ENCODE data around the gene SH2D7. TPM values are rescaled to one million over a fixed set of nuclear protein-coding genes. Genes with fewer than 3 reads are reported as not detected.
A peak's percentile ranks its signal among the peaks of the same experiment; 100 is the strongest.

SH2D7 gene
- total RNA-seq, 1 experiment from 2014 or later: not detected

DNA sequence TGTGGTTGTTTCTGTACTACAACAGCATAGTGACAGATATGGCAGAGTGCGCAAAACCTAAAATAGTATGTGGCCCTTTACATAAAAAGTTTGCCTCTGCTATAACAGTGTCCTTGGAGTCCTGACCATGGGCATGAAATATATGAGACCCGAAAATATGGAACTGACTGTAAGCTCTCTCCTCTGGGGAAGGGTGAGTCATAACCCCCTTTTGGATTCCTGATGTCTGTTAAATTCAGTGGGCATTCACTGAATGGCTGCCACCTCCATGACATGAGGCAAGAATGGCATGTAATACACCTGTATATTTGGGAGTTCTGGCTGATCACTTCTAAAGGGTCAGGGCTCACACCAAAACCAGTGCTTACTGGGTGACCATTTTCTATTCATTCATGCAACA is 21.0 kb upstream of the SH2D7 start:
- H3K4me1 Mint-ChIP-seq: peaks cover 27% of the 10 kb centered on the region
- POLR2A ChIA-PET: no interaction called here
- no peaks in the 10 kb centered on the region for H3K9me3 Mint-ChIP-seq
- no peak for DNase-seq (ENCODE audit: low spot score)
- no peak for ATAC-seq
- H3K27me3 Mint-ChIP-seq (ENCODE audit: low read depth): no peaks in the 10 kb centered on the region
- TF ChIP-seq ATF1 (CRISPR knock-in tag; IDR thresholded peaks at IDR 0.05) (no peak), JUN (CRISPR knock-in tag; IDR thresholded peaks at IDR 0.05) (no peak), ZNF263 (CRISPR knock-in tag; IDR thresholded peaks at IDR 0.05; ENCODE audit: low read depth) (no peak), ZNF232 (CRISPR knock-in tag; IDR thresholded peaks at IDR 0.05) (no peak), ZNF423 (CRISPR knock-in tag; IDR thresholded peaks at IDR 0.05) (no peak), ZNF671 (CRISPR knock-in tag; IDR thresholded peaks at IDR 0.05) (no peak), CREM (CRISPR knock-in tag; IDR thresholded peaks at IDR 0.05) (no peak)
- TF ChIP-seq, protein P1, sequence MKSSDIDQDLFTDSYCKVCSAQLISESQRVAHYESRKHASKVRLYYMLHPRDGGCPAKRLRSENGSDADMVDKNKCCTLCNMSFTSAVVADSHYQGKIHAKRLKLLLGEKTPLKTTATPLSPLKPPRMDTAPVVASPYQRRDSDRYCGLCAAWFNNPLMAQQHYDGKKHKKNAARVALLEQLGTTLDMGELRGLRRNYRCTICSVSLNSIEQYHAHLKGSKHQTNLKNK (CRISPR knock-in tag; IDR thresholded peaks at IDR 0.05): no peak
- TF ChIP-seq, protein P2, sequence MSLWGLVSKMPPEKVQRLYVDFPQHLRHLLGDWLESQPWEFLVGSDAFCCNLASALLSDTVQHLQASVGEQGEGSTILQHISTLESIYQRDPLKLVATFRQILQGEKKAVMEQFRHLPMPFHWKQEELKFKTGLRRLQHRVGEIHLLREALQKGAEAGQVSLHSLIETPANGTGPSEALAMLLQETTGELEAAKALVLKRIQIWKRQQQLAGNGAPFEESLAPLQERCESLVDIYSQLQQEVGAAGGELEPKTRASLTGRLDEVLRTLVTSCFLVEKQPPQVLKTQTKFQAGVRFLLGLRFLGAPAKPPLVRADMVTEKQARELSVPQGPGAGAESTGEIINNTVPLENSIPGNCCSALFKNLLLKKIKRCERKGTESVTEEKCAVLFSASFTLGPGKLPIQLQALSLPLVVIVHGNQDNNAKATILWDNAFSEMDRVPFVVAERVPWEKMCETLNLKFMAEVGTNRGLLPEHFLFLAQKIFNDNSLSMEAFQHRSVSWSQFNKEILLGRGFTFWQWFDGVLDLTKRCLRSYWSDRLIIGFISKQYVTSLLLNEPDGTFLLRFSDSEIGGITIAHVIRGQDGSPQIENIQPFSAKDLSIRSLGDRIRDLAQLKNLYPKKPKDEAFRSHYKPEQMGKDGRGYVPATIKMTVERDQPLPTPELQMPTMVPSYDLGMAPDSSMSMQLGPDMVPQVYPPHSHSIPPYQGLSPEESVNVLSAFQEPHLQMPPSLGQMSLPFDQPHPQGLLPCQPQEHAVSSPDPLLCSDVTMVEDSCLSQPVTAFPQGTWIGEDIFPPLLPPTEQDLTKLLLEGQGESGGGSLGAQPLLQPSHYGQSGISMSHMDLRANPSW (CRISPR knock-in tag; conservative IDR thresholded peaks at IDR 0.05; ENCODE audit: low read depth): no peak
- TF ChIP-seq, protein P3, sequence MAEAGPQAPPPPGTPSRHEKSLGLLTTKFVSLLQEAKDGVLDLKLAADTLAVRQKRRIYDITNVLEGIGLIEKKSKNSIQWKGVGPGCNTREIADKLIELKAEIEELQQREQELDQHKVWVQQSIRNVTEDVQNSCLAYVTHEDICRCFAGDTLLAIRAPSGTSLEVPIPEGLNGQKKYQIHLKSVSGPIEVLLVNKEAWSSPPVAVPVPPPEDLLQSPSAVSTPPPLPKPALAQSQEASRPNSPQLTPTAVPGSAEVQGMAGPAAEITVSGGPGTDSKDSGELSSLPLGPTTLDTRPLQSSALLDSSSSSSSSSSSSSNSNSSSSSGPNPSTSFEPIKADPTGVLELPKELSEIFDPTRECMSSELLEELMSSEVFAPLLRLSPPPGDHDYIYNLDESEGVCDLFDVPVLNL (CRISPR knock-in tag; IDR thresholded peaks at IDR 0.05; ENCODE audit: borderline replicate concordance, low read depth): no peak
- CTCF ChIA-PET: interaction anchor here (0.8 to 1.2 kb wide), 3 partner anchors 9 to 37 kb away, joined by 3 to 4 read pairs (median 4); no protein-coding TSS in a partner anchor
- no peak overlapping the region for H3K4me3 Mint-ChIP-seq
- peak overlapping the region; percentile 76; the same call in 1 of the 2 replicates for H3K27ac Mint-ChIP-seq
- H3K36me3 Mint-ChIP-seq: peaks cover 2% of the 10 kb centered on the region; the same call in 1 of the 2 replicates

DNA sequence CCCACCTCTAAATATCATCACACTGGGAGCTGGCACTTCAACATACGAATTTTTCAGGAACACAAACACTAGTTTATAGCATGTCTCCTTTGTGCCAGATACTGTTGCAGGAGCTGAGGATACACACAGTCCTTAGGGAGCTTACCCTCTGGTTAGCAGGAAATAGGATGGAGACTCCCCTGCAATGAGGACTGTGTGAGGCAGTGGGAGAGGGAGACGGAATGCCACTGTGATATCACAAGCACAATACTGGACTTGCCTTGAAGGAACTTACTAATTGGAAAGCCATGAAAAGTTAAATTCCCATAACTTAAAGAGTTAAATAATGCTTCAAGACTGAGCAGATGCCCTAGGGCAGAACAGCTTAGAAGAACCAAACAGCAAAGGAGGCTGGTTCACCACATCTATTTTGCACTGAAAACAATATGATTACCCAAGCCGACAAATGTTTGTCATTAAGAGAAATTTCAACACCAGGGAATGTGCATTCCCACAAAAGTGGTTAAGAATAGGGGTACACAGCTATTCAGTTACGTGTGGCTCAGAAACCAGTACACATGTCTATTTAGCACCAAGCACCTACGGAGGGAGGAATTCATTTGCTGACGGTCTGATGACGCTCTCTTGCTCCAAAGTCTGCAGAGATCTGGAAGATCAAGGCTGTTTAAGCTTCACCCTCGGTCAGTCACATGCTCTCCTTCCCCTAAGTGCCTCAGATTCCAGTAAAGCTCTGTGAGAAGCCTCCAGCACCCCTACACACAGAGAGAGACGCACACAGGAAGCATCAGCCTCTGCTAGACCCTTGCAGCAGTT is 20.1 kb upstream of the SH2D7 start:
- 0 out of 2 replicates have a peak overlapping the region, but pooled peaks have one; percentile 38 for H3K27ac Mint-ChIP-seq
- peak; percentile 2 for DNase-seq (ENCODE audit: low spot score)
- H3K27me3 Mint-ChIP-seq (ENCODE audit: low read depth): no peaks in the 10 kb centered on the region
- H3K9me3 Mint-ChIP-seq: no peaks in the 10 kb centered on the region
- H3K36me3 Mint-ChIP-seq: peaks cover 2% of the 10 kb centered on the region; the same call in 1 of the 2 replicates
- ChIA-PET POLR2A (no interaction called here), CTCF (interaction anchor here (0.8 kb wide), 1 partner anchor 36 kb away, joined by 4 read pairs; no protein-coding TSS in a partner anchor)
- no peak overlapping the region for H3K4me3 Mint-ChIP-seq
- no peak for ATAC-seq
- peaks cover 27% of the 10 kb centered on the region for H3K4me1 Mint-ChIP-seq
- TF ChIP-seq NR3C1 (CRISPR knock-in tag; conservative IDR thresholded peaks at IDR 0.05; ENCODE audit: low read depth) (no peak), GRHL2 (CRISPR knock-in tag; IDR thresholded peaks at IDR 0.05; ENCODE audit: insufficient replicate concordance, severe bottlenecking) (no peak)
- TF ChIP-seq, protein P4, sequence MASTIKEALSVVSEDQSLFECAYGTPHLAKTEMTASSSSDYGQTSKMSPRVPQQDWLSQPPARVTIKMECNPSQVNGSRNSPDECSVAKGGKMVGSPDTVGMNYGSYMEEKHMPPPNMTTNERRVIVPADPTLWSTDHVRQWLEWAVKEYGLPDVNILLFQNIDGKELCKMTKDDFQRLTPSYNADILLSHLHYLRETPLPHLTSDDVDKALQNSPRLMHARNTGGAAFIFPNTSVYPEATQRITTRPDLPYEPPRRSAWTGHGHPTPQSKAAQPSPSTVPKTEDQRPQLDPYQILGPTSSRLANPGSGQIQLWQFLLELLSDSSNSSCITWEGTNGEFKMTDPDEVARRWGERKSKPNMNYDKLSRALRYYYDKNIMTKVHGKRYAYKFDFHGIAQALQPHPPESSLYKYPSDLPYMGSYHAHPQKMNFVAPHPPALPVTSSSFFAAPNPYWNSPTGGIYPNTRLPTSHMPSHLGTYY (CRISPR knock-in tag; IDR thresholded peaks at IDR 0.05): no peak
- TF ChIP-seq, protein P5, sequence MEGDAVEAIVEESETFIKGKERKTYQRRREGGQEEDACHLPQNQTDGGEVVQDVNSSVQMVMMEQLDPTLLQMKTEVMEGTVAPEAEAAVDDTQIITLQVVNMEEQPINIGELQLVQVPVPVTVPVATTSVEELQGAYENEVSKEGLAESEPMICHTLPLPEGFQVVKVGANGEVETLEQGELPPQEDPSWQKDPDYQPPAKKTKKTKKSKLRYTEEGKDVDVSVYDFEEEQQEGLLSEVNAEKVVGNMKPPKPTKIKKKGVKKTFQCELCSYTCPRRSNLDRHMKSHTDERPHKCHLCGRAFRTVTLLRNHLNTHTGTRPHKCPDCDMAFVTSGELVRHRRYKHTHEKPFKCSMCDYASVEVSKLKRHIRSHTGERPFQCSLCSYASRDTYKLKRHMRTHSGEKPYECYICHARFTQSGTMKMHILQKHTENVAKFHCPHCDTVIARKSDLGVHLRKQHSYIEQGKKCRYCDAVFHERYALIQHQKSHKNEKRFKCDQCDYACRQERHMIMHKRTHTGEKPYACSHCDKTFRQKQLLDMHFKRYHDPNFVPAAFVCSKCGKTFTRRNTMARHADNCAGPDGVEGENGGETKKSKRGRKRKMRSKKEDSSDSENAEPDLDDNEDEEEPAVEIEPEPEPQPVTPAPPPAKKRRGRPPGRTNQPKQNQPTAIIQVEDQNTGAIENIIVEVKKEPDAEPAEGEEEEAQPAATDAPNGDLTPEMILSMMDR (IDR thresholded peaks at IDR 0.05): no peak
